ENCODE data around the gene GSE1. TPM values are rescaled to one million over a fixed set of nuclear protein-coding genes. Genes with fewer than 3 reads are reported as not detected.

GSE1 gene
- total RNA-seq, 4 donors from 2014 or later = 100 to 139 (median 120) TPM

GRCh38 chr16:85604145-85604705, 8.9 kb upstream of the GSE1 start:
- no peak for DNase-seq
- H3K4me3 ChIP-seq = no peak overlapping the region
- intact Hi-C loops (cut with DNase I; ENCODE audit: low total_unique reads) (no loop called here), in situ Hi-C loops (cut with MboI; ENCODE audit: low pct_ligation_motif_present in 1 of 4, low pct_unique_long_range_greater_than_20kb in 1 of 4, low sequenced_read_pairs in 3 of 4) (loop anchor here in 3 of 4 donors (10.0 to 25.0 kb wide), 3 partner anchors 49 to 189 kb away; no protein-coding TSS in a partner anchor)
- H3K27ac ChIP-seq = peak overlapping the region in 1 of 4 donors; percentile 1
- no peak for TF ChIP-seq EP300 (IDR thresholded peaks at IDR 0.05; ENCODE audit: low read depth)
- no peak for TF ChIP-seq POLR2AphosphoS5 (IDR thresholded peaks at IDR 0.05)
- TF ChIP-seq POLR2A (IDR thresholded peaks at IDR 0.05) = no peak
- no peak for TF ChIP-seq CTCF (IDR thresholded peaks at IDR 0.05)
- peaks cover 32 to 72% (median 51%) of the 10 kb centered on the region in 4 donors for H3K4me1 ChIP-seq
- H3K27me3 ChIP-seq = no peaks in the 10 kb centered on the region
- WGBS, 2 donors (ENCODE audit: low coverage in 1 of 2) = 92 to 93% methylated on average over 3 to 11 of the region's 11 CpGs
- H3K36me3 ChIP-seq = no peaks in the 10 kb centered on the region
- H3K9me3 ChIP-seq = no peaks in the 10 kb centered on the region

- DNase-seq = no peak
- H3K27ac ChIP-seq = peak overlapping the region; percentile 54 to 77 (median 65)
- in situ Hi-C loops (cut with MboI; ENCODE audit: low pct_ligation_motif_present in 1 of 4, low pct_unique_long_range_greater_than_20kb in 1 of 4, low sequenced_read_pairs in 3 of 4) = loop anchor here in 3 of 4 donors (10.0 to 25.0 kb wide), 3 partner anchors 50 to 190 kb away; no protein-coding TSS in a partner anchor
Observed at GRCh38 chr16:85605051-85605911, 7.8 kb upstream of the GSE1 start.

GRCh38 chr16:85605912-85606841, 6.9 kb upstream of the GSE1 start:
- Histone ChIP-seq H3K27me3 (no peaks in the 10 kb centered on the region), H3K27ac (peak overlapping the region; percentile 54 to 77 (median 65)), H3K4me1 (peaks cover 42 to 79% (median 62%) of the 10 kb centered on the region in 4 donors), H3K9me3 (no peaks in the 10 kb centered on the region), H3K36me3 (no peaks in the 10 kb centered on the region), H3K4me3 (no peak overlapping the region)
- in situ Hi-C loops (cut with MboI; ENCODE audit: low pct_ligation_motif_present in 1 of 4, low pct_unique_long_range_greater_than_20kb in 1 of 4, low sequenced_read_pairs in 3 of 4) = loop anchor here in 3 of 4 donors (10.0 to 25.0 kb wide), 3 partner anchors 51 to 191 kb away; no protein-coding TSS in a partner anchor
- no peak for DNase-seq
- intact Hi-C loops (cut with DNase I; ENCODE audit: low total_unique reads) = loop anchor here (5.0 kb wide), 1 partner anchor 49 kb away; no protein-coding TSS in a partner anchor
- TF ChIP-seq POLR2A (IDR thresholded peaks at IDR 0.05) (no peak), EP300 (IDR thresholded peaks at IDR 0.05; ENCODE audit: low read depth) (no peak), POLR2AphosphoS5 (IDR thresholded peaks at IDR 0.05) (no peak), CTCF (IDR thresholded peaks at IDR 0.05) (no peak)
- WGBS, 2 donors (ENCODE audit: low coverage in 1 of 2) = 74% methylated on average over 22 of the region's 22 CpGs; no CpG with 5 or more reads in 1 of the 2 donors

More at GRCh38 chr16:85605051-85605911, 7.8 kb upstream of the GSE1 start:
- Histone ChIP-seq H3K4me3 (no peak overlapping the region), H3K4me1 (peaks cover 37 to 76% (median 54%) of the 10 kb centered on the region in 4 donors), H3K36me3 (no peaks in the 10 kb centered on the region), H3K9me3 (no peaks in the 10 kb centered on the region), H3K27me3 (no peaks in the 10 kb centered on the region)
- WGBS, 2 donors (ENCODE audit: low coverage in 1 of 2) = 71% methylated on average over 28 of the region's 28 CpGs; no CpG with 5 or more reads in 1 of the 2 donors
- intact Hi-C loops (cut with DNase I; ENCODE audit: low total_unique reads) = loop anchor here (5.0 kb wide), 1 partner anchor 48 kb away; no protein-coding TSS in a partner anchor
- TF ChIP-seq EP300 (IDR thresholded peaks at IDR 0.05; ENCODE audit: low read depth) = no peak

GRCh38 chr16:85606904-85607303, 6.2 kb upstream of the GSE1 start:
- peak overlapping the region; percentile 54 to 77 (median 65) for H3K27ac ChIP-seq
- intact Hi-C loops (cut with DNase I; ENCODE audit: low total_unique reads) (loop anchor here (5.0 kb wide), 1 partner anchor 50 kb away; no protein-coding TSS in a partner anchor), in situ Hi-C loops (cut with MboI; ENCODE audit: low pct_ligation_motif_present in 1 of 4, low pct_unique_long_range_greater_than_20kb in 1 of 4, low sequenced_read_pairs in 3 of 4) (loop anchor here in 3 of 4 donors (10.0 to 25.0 kb wide), 3 partner anchors 52 to 192 kb away; no protein-coding TSS in a partner anchor)
- WGBS, 2 donors (ENCODE audit: low coverage in 1 of 2) = 19% methylated on average over 7 of the region's 7 CpGs; no CpG with 5 or more reads in 1 of the 2 donors
- peak overlapping the region in 1 of 4 donors; percentile 25 for H3K4me3 ChIP-seq
- no peaks in the 10 kb centered on the region for H3K9me3 ChIP-seq
- H3K36me3 ChIP-seq = no peaks in the 10 kb centered on the region
- DNase-seq = no peak
- no peak for TF ChIP-seq POLR2A (IDR thresholded peaks at IDR 0.05)
- TF ChIP-seq CTCF (IDR thresholded peaks at IDR 0.05) = no peak
- H3K27me3 ChIP-seq = no peaks in the 10 kb centered on the region
- H3K4me1 ChIP-seq = peaks cover 42 to 77% (median 65%) of the 10 kb centered on the region in 4 donors
